HepG2 (cell line): ENCODE results near the gene NPDC1. TPM values are rescaled to one million over a fixed set of nuclear protein-coding genes. Genes with fewer than 3 reads are reported as not detected.

ENCODE experiments used
- ARHGAP35 ChIP-seq: sonication (generic); formaldehyde crosslinking; IDR thresholded peaks from 2 replicates; pipeline ENCODE4 v1.9.0; 2022; ENCODE audit warnings: mild to moderate bottlenecking, inconsistent platforms, moderate library complexity, missing genetic modification reagents, borderline replicate concordance
- ARID4A ChIP-seq: sonication (generic); formaldehyde crosslinking; IDR thresholded peaks from 2 replicates; pipeline ENCODE4 v1.5.0; 2020; ENCODE audit warnings: mild to moderate bottlenecking, missing genetic modification reagents, borderline replicate concordance
- CBX5 ChIP-seq: sonication (generic); formaldehyde crosslinking; IDR thresholded peaks from 2 replicates; pipeline ENCODE4 v1.4.0; 2020; ENCODE audit warnings: missing genetic modification reagents, borderline replicate concordance
- ELF4 ChIP-seq: sonication (generic); formaldehyde crosslinking; IDR thresholded peaks from 2 replicates; pipeline ENCODE4 v1.5.0; 2020; ENCODE audit warnings: missing genetic modification reagents, mild to moderate bottlenecking, moderate library complexity, borderline replicate concordance
- GTF3A ChIP-seq: sonication (generic); formaldehyde crosslinking; conservative IDR thresholded peaks from 2 replicates; pipeline ENCODE4 v1.4.0; 2020; ENCODE audit warnings: mild to moderate bottlenecking, missing genetic modification reagents
- HOXD1 ChIP-seq: sonication (generic); formaldehyde crosslinking; IDR thresholded peaks from 2 replicates; pipeline ENCODE4 v1.5.0; 2020; ENCODE audit warnings: missing genetic modification reagents
- MTA3 ChIP-seq: sonication (generic); formaldehyde crosslinking; IDR thresholded peaks from 2 replicates; pipeline ENCODE4 v1.4.0; 2020; ENCODE audit warnings: missing genetic modification reagents
- MYC ChIP-seq: sonication (generic); formaldehyde crosslinking; IDR thresholded peaks from 2 replicates; pipeline ENCODE4 v1.9.0; 2021; ENCODE audit warnings: missing genetic modification reagents, borderline replicate concordance
- NFIC ChIP-seq: IDR thresholded peaks from 2 replicates; pipeline ENCODE4 v1.6.1; 2012; ENCODE audit warnings: mild to moderate bottlenecking, low read length, inconsistent platforms
- NPAS2 ChIP-seq: sonication (generic); formaldehyde crosslinking; IDR thresholded peaks from 2 replicates; pipeline ENCODE4 v1.8.0; 2022; ENCODE audit warnings: mild to moderate bottlenecking, missing genetic modification reagents, borderline replicate concordance
- NR3C1 ChIP-seq: sonication (generic); formaldehyde crosslinking; IDR thresholded peaks from 2 replicates; pipeline ENCODE4 v1.4.0; 2020; ENCODE audit warnings: missing genetic modification reagents
- POGZ ChIP-seq: sonication (generic); formaldehyde crosslinking; IDR thresholded peaks from 2 replicates; pipeline ENCODE4 v1.4.0; 2020; ENCODE audit warnings: mild to moderate bottlenecking, missing genetic modification reagents
- RCOR2 ChIP-seq: IDR thresholded peaks from 2 replicates; pipeline ENCODE4 v1.6.1; 2016; ENCODE audit warnings: missing biosample characterization, missing genetic modification reagents
- SALL2 ChIP-seq: sonication (generic); formaldehyde crosslinking; IDR thresholded peaks from 2 replicates; pipeline ENCODE4 v1.8.1; 2023; ENCODE audit warnings: mild to moderate bottlenecking, missing genetic modification reagents, inconsistent platforms
- TARDBP ChIP-seq: sonication (generic); formaldehyde crosslinking; IDR thresholded peaks from 2 replicates; pipeline ENCODE4 v1.8.0; 2022; ENCODE audit warnings: mild to moderate bottlenecking, missing genetic modification reagents
- ZFP62 ChIP-seq: sonication (generic); formaldehyde crosslinking; IDR thresholded peaks from 2 replicates; pipeline ENCODE4 v1.4.0; 2020; ENCODE audit warnings: missing genetic modification reagents
- ZNF253 ChIP-seq: sonication (generic); formaldehyde crosslinking; IDR thresholded peaks from 2 replicates; pipeline ENCODE4 v1.8.0; 2022; ENCODE audit warnings: mild to moderate bottlenecking, missing genetic modification reagents, borderline replicate concordance
- ZNF44 ChIP-seq: sonication (generic); formaldehyde crosslinking; IDR thresholded peaks from 2 replicates; pipeline ENCODE4 v1.5.1; 2020; ENCODE audit warnings: mild to moderate bottlenecking, missing genetic modification reagents
- ZNF839 ChIP-seq: sonication (generic); formaldehyde crosslinking; IDR thresholded peaks from 2 replicates; pipeline ENCODE4 v1.4.0; 2020; ENCODE audit warnings: missing genetic modification reagents, mild to moderate bottlenecking, borderline replicate concordance
- ZNF850 ChIP-seq: sonication (generic); formaldehyde crosslinking; conservative IDR thresholded peaks from 2 replicates; pipeline ENCODE4 v1.9.0; 2021; ENCODE audit warnings: mild to moderate bottlenecking, missing genetic modification reagents
- ZNF878 ChIP-seq: sonication (generic); formaldehyde crosslinking; IDR thresholded peaks from 2 replicates; pipeline ENCODE4 v1.8.1; 2023; ENCODE audit warnings: mild to moderate bottlenecking, missing genetic modification reagents, moderate library complexity
- polyA plus RNA-seq, 8 experiments: library from polyadenylated mRNA; depleted of rRNA in 3 of 8; stranded (reverse) in 7 of 8; unstranded in 1 of 8; fragments of >200 nt; fragmentation: Illumina TruSeq in 4 of 8; extraction: Trizol in 4 of 8; gene quantifications; 2 replicates each; pipeline versions ENCODE4 v1.2.1 to v1.2.3, GENCODE V29; 2011 to 2016; ENCODE audit warnings: low read depth in 4 of 8, missing spikeins in 1 of 8, mixed read lengths in 1 of 8; ENCODE audit not compliant: insufficient read depth in 1 of 8
- total RNA-seq, 5 experiments: library from RNA; depleted of rRNA; stranded (reverse); fragments of >200 nt; fragmentation: Illumina TruSeq; extraction: Trizol; gene quantifications; 2 replicates each; pipeline ENCODE4 v1.2.3, GENCODE V29; 2016; ENCODE audit warnings: low read depth in 1 of 5
- TF ChIP-seq, protein P1 (sequence below): sonication (generic); formaldehyde crosslinking; IDR thresholded peaks from 2 replicates; pipeline ENCODE4 v1.8.0; 2022; ENCODE audit warnings: mild to moderate bottlenecking, missing genetic modification reagents; ENCODE audit not compliant: insufficient replicate concordance
- TF ChIP-seq, protein P2 (sequence below): sonication (generic); formaldehyde crosslinking; IDR thresholded peaks from 2 replicates; pipeline ENCODE4 v1.5.0; 2020; ENCODE audit warnings: missing genetic modification reagents

NPDC1 gene
- total and polyA plus RNA-seq, 2 of the 13 experiments (the other 11 are each of a cell fraction or from before 2014, with no cell fraction given): 0.84 to 5.4 TPM

DNA sequence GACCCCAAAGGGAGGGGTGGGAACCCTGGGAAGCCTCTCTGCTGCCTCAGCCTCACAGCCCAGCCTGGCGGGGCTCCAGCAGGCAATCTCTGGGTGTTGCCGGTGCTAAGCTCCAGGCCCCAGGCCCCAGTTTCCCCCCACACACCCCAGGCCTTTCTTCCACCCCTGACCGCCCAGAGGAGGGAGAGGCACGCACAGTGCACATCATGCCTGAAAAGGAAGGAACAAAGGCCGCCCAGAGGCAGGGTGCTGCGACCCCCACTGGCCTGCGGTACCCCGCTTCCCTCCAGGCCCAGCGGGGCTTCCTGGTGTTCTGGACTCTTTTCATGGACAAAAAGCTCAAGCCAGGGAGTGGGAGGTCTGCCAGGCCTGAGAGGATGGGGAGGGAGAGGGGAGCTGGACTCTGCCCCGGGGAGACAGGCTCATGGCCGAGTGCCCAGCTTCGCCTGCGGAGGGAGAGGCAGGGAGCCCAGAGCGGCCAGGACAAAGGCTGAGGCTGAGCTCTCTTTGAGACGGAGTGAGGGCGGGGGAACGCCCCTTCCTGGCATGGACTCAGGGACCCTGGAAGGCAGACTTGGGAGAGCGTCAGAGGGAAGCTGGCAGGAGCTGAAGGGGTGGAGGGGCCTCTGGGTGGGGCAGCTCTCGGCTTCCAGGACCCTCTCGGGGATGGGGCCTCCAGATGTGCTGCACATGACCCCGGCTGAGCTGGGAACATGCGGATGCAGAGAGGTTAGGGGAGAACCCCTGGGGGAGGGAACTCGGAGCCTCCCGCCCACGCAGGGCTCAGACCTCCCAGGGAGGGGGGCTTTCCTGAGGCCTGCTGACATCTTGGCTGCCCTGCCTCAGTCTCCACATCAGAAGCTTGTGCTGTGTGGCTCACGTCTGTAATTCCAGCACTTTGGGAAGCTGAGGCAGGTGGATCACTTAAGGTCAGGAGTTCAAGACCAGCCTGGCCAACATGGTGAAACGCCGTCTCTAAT, 9.7 kb upstream of the NPDC1 start (continued):
- TF ChIP-seq, protein P1, sequence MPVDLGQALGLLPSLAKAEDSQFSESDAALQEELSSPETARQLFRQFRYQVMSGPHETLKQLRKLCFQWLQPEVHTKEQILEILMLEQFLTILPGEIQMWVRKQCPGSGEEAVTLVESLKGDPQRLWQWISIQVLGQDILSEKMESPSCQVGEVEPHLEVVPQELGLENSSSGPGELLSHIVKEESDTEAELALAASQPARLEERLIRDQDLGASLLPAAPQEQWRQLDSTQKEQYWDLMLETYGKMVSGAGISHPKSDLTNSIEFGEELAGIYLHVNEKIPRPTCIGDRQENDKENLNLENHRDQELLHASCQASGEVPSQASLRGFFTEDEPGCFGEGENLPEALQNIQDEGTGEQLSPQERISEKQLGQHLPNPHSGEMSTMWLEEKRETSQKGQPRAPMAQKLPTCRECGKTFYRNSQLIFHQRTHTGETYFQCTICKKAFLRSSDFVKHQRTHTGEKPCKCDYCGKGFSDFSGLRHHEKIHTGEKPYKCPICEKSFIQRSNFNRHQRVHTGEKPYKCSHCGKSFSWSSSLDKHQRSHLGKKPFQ (CRISPR knock-in tag): no peak
- TF ChIP-seq CBX5 (CRISPR knock-in tag) (no peak), ZNF839 (CRISPR knock-in tag) (no peak), ZNF850 (CRISPR knock-in tag) (no peak), ARID4A (CRISPR knock-in tag) (peak; percentile 70; the same call in 1 of the 2 replicates), POGZ (CRISPR knock-in tag) (no peak), TARDBP (peak; percentile 74), NPAS2 (CRISPR knock-in tag) (no peak), ZNF878 (CRISPR knock-in tag) (no peak), GTF3A (CRISPR knock-in tag) (no peak), ARHGAP35 (CRISPR knock-in tag) (no peak), ZFP62 (CRISPR knock-in tag) (no peak), ZNF44 (CRISPR knock-in tag) (no peak), NR3C1 (CRISPR knock-in tag) (no peak), ZNF253 (CRISPR knock-in tag) (no peak), ELF4 (CRISPR knock-in tag) (no peak), NFIC (no peak; the same call in 1 of the 2 replicates), MTA3 (CRISPR knock-in tag) (no peak), RCOR2 (CRISPR knock-in tag) (no peak), SALL2 (0 out of 2 replicates have a peak, but pooled peaks have one; percentile 30), MYC (peak; percentile 59), HOXD1 (CRISPR knock-in tag) (no peak; the same call in 1 of the 2 replicates)
- TF ChIP-seq, protein P2, sequence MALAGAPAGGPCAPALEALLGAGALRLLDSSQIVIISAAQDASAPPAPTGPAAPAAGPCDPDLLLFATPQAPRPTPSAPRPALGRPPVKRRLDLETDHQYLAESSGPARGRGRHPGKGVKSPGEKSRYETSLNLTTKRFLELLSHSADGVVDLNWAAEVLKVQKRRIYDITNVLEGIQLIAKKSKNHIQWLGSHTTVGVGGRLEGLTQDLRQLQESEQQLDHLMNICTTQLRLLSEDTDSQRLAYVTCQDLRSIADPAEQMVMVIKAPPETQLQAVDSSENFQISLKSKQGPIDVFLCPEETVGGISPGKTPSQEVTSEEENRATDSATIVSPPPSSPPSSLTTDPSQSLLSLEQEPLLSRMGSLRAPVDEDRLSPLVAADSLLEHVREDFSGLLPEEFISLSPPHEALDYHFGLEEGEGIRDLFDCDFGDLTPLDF: no peak
